ENCODE measurements around the gene ATP6V1A.

Gene ATP6V1A

DNA sequence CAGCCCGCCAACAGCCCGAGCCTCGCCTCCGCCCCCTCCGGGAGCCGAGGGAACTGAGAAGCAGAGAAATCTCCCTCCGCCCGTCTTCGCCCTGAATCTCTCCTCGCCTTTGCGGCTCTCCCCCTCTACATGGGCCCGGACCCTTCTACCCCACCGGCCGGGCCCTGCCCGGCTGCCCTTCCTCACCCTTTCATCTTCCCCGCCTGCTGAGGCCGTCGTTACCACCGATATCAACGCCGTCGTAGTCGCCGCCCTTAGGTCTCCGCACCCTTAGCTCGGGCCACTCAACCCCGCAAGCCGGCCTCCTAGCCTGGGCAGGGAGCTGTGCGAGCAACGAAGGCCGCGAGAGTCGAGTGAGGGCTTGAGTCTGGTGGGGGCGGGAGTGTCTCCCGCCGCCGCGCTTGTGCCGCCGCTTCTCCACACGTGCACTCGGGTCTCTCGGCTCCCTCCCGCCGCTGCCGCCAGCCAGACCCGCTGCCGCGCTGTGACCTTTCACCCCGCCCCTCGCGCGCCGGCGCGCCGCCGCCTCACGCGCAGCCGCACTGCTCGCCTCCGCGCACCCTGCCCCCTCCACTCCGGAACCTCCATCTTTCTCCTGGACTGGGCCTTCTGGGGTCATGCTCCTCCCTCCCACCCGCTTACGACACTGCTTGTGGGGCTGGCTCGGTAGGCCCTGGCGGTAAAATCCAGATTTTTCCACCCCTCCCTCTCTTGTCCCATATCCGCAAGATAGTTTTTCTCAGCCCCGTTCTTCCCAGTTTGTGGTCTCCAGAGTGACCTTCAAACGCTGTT, 883 bp upstream of the ATP6V1A start, which contains the start of gene NAA50:
NAA50 (minus strand) TSS at position 494 of the 792 bp plus-strand sequence; CDS start at position 194, 300 bp downstream.
- peak within 1 kb of the TSS; percentile 98 for H3K27ac ChIP-seq
- H4K20me1 ChIP-seq = peaks cover 46% of the 10 kb centered on the region
- peaks cover 3% of the 10 kb centered on the region; the same call in 1 of the 2 replicates for H3K36me3 ChIP-seq
- H3K9me3 ChIP-seq = no peaks in the 10 kb centered on the region
- H3K4me2 ChIP-seq = peak within 1 kb of the TSS; percentile 87
- TF ChIP-seq Cebpa-rat (IDR thresholded peaks at IDR 0.05) = no peak
- no peaks in the 10 kb centered on the region for H3K27me3 ChIP-seq
- peak within 1 kb of the TSS; percentile 87 for H3K9ac ChIP-seq
- peak within 1 kb of the TSS; percentile 86 for H3K4me3 ChIP-seq
- peaks cover 53% of the 10 kb centered on the region for H3K4me1 ChIP-seq

DNA sequence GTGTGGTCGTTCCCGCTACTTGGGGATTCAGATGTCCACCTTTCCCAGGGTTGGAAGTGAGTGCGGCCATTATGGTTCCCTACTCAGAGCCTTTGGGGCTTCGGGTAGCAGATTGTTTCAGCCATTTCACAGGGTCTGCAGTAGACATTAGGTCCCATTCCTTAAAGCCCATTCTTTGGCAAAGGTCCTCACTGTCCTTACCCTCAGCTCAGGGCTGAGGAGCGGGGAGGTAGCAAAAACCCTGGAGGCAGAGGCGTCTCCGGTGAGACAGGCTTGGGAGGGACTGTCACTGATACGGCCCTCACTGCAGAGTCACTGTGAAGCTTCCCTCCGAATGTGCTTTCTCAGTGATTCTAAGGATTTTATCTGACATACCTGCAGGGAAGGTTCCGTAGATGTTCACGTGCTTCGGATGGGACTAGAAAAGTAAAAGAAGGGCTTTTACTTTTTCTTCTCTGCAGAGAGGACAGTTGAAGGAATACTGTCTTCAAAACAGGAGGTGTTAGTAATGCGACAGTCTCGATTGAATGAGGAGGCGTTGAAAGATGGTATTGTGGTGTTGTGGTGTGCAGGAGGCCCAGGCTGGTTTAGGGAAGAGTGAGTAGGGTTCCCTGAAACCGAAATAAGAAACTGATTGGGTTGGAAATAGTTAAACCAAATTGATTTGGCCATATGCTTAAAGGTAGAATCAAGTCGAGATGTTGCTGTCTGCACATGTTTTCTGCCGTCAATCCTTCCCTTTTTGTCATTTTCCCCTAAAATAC, 630 bp downstream of the ATP6V1A start:
- H4K20me1 ChIP-seq = peaks cover 31% of the 10 kb centered on the region
- H3K27ac ChIP-seq = peak overlapping the region; percentile 98
- H3K4me2 ChIP-seq = peak overlapping the region; percentile 87
- H3K36me3 ChIP-seq = no peaks in the 10 kb centered on the region; the same call in 1 of the 2 replicates
- no peaks in the 10 kb centered on the region for H3K9me3 ChIP-seq
- peak overlapping the region; percentile 86 for H3K4me3 ChIP-seq
- no peaks in the 10 kb centered on the region for H3K27me3 ChIP-seq
- peaks cover 43% of the 10 kb centered on the region for H3K4me1 ChIP-seq
- peak overlapping the region; percentile 87 for H3K9ac ChIP-seq
- no peak for TF ChIP-seq Cebpa-rat (IDR thresholded peaks at IDR 0.05)

DNA sequence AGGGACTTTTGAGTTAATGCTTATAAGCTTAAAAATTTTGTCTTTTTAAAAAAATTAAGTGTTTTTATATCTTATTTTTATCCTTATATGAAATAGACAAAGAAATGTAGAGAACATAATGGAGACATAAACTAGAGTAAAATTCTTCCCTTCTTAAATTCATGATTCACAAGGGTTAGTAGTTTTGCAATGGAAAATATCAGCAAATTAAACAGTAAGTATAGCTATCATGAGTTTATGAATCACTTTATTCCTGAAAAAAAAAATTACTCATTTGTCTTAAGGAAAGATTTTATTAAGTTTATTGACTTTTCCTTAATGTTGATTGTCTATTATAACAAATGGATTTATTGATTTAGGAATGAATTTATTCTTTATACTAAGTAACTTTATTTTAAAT, 4.3 kb downstream of the ATP6V1A start:
- TF ChIP-seq Cebpa-rat (IDR thresholded peaks at IDR 0.05) = no peak
- no peaks in the 10 kb centered on the region for H3K27me3 ChIP-seq
- no peak overlapping the region for H3K9ac ChIP-seq
- H3K9me3 ChIP-seq = no peaks in the 10 kb centered on the region
- peaks cover 5% of the 10 kb centered on the region; the same call in 1 of the 2 replicates for H4K20me1 ChIP-seq
- no peak overlapping the region for H3K4me2 ChIP-seq
- H3K27ac ChIP-seq = no peak overlapping the region
- no peaks in the 10 kb centered on the region for H3K36me3 ChIP-seq
- H3K4me3 ChIP-seq = no peak overlapping the region
- H3K4me1 ChIP-seq = peaks cover 21% of the 10 kb centered on the region

DNA sequence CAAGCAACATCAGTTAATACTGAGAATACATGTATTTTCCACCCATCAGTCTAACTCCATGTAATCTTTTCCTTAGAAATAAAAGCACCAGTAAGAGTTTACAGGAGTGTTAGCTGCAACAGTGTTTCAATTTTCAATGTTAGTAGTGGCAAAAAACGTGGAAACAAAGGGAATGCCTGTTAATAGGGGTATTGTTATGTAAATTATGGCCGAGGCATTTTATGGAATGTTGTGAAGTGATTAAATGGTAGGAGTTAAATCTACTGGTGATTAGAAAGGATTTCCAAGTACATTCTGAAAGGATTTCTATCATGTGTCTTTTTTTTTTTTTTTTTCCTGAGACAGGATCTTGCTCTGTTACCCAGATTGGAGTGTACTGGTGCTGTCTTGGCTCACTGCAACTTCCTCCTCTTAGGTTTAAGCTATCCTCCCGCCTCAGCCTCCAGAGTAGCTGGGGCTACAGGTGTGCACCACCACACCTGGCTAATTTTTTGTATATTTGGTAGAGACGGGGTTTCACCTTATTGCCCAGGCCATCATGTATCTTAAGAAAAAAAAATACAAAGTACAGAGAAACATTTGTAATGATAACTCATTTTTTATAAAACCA, 6.6 kb downstream of the ATP6V1A start:
- Histone ChIP-seq H3K27me3 (no peaks in the 10 kb centered on the region), H3K4me3 (no peak overlapping the region), H4K20me1 (peaks cover 5% of the 10 kb centered on the region; the same call in 1 of the 2 replicates), H3K27ac (no peak overlapping the region), H3K36me3 (0 out of 2 replicates have a peak, but pooled peaks cover 5% of the 10 kb centered on the region), H3K4me2 (no peak overlapping the region), H3K4me1 (peaks cover 10% of the 10 kb centered on the region), H3K9ac (no peak overlapping the region), H3K9me3 (peaks cover 7% of the 10 kb centered on the region)
- no peak for TF ChIP-seq Cebpa-rat (IDR thresholded peaks at IDR 0.05)

DNA sequence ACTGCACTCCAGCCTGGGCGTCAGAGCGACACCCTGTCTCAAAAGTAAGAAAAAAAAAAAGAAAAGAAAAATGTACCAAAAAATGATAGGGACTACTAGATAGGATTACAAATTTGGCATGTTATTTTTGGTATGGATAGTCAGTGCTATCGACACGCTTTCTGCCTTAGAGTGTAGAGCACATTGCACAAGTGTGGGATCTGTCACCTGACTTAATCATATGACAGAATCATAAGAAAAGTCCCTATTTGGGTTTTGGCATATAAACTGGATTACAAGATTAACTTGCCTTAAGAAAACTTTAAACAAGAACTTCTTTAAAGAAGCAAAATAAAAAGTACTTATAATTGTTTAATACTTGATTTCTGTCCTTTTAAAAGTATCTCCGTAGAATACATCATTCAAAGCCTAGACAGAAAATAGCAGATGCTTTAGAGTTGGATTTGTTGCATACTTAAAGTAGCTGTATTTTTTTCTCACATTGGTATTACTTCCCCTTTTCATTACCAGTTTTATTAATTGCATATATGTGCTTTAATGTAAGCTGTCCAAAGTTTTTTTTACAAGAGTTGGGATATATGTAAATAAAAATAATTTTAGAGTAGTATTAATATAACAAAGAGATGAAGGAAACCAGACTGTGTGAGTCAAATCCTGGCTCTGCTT, 7.8 kb downstream of the ATP6V1A start:
- Histone ChIP-seq H3K4me2 (no peak overlapping the region), H3K4me3 (no peak overlapping the region), H3K27ac (no peak overlapping the region), H3K9ac (no peak overlapping the region), H4K20me1 (peaks cover 5% of the 10 kb centered on the region; the same call in 1 of the 2 replicates), H3K36me3 (0 out of 2 replicates have a peak, but pooled peaks cover 6% of the 10 kb centered on the region), H3K4me1 (no peaks in the 10 kb centered on the region), H3K9me3 (peaks cover 11% of the 10 kb centered on the region), H3K27me3 (no peaks in the 10 kb centered on the region)
- TF ChIP-seq Cebpa-rat (IDR thresholded peaks at IDR 0.05) = no peak

DNA sequence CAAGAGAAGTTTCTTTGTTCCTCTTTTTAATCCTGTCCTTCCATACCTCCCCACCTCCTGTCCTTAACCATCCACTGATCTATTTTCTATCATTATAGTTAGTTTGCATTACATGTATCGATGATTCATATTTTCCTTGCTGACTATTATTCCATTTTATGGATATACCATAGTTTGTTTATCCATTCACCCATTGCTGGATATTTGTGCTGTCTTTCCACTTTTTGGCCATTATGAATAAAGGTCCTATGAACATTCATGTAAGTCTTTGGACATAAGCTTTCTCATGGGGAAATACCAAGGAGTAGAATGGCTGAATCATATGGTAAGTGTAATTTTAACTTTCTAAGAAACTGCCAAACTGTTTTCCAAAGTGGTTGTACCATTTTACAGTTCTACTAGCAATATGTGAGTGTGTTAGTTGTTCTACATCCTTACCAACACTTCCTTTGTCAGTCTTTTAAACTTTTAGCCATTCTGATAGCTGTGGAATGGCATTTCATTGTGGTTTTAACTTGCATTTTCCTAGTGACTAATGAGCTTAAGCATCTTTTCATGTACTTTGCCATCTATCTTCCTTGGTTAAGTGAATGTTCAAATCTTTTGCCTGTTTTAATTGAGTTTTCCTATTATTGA, 11.7 kb downstream of the ATP6V1A start:
- Histone ChIP-seq H4K20me1 (no peaks in the 10 kb centered on the region), H3K36me3 (0 out of 2 replicates have a peak, but pooled peaks cover 6% of the 10 kb centered on the region), H3K27me3 (no peaks in the 10 kb centered on the region), H3K9ac (no peak overlapping the region), H3K27ac (no peak overlapping the region), H3K4me2 (no peak overlapping the region), H3K4me1 (no peaks in the 10 kb centered on the region), H3K4me3 (no peak overlapping the region), H3K9me3 (peaks cover 11% of the 10 kb centered on the region)
- TF ChIP-seq Cebpa-rat (IDR thresholded peaks at IDR 0.05) = no peak

DNA sequence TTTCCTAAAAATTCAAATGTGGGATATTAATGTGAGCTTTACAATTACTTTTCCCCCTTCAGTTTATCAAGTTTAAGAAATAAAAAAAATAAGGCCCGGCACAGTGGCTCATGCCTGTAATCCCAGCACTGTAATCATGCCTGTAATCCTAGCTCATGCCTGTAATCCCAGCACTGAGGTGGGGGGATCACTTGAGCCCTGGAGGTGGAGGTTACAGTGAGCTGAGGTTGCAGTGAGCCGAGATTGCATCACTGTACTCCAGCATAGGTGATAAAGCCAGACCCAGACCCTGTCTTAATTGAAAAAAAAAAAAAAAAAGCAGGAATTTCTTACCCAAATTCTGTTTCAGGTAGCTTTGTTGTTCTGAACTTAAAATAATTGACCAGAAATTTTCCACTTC, 17.9 kb downstream of the ATP6V1A start:
- Histone ChIP-seq H3K4me2 (no peak overlapping the region), H3K27ac (no peak overlapping the region), H4K20me1 (no peaks in the 10 kb centered on the region), H3K9me3 (no peaks in the 10 kb centered on the region; the same call in 1 of the 2 replicates), H3K9ac (no peak overlapping the region), H3K4me3 (no peak overlapping the region), H3K4me1 (no peaks in the 10 kb centered on the region), H3K36me3 (no peaks in the 10 kb centered on the region), H3K27me3 (no peaks in the 10 kb centered on the region)
- no peak for TF ChIP-seq Cebpa-rat (IDR thresholded peaks at IDR 0.05)

DNA sequence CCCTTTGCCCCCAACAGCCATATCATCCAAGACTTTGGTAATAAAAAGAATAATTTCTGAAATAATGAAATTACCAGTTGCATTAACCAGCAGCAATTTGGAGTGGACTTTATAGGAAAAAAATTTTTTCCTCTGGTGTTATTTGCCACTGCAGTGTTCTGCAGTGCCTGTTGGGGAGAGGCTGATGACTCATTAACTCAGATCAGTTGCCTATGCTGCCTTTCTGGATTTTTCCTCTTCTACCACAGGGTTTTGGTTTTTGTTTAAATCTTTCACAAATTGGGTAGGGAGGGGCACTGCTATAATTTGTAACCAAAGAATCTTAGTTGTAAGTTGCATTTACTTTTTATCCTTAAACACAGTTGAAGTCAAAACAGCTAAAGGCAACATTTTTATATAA, 22.7 kb downstream of the ATP6V1A start:
- Histone ChIP-seq H3K9me3 (no peaks in the 10 kb centered on the region), H4K20me1 (no peaks in the 10 kb centered on the region), H3K4me2 (no peak overlapping the region), H3K27ac (no peak overlapping the region), H3K9ac (no peak overlapping the region), H3K4me3 (no peak overlapping the region), H3K4me1 (peaks cover 8% of the 10 kb centered on the region; the same call in 1 of the 2 replicates), H3K36me3 (no peaks in the 10 kb centered on the region), H3K27me3 (no peaks in the 10 kb centered on the region)
- no peak for TF ChIP-seq Cebpa-rat (IDR thresholded peaks at IDR 0.05)

DNA sequence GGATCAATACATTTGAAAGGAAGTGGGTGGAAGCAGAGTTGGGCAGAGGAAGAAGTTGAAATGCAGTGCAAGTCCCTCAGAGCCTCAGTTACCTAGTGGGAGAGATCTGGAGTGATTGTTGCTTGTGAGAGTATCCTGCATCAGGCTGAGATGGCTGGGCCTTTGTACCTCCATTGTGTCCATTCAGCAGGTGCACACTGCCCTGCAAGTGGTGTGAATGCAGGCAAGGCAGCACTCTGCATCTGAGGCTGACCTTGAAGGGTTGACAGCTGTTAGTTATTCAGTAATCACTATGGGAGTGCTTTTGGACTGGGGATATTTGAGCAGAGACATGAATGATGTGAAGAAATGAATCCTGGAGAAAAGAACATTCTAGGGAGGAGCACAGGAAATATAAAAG, 25.2 kb downstream of the ATP6V1A start:
- H3K9ac ChIP-seq = no peak overlapping the region
- no peaks in the 10 kb centered on the region for H3K27me3 ChIP-seq
- H3K9me3 ChIP-seq = no peaks in the 10 kb centered on the region
- H3K36me3 ChIP-seq = no peaks in the 10 kb centered on the region
- no peak overlapping the region for H3K27ac ChIP-seq
- H4K20me1 ChIP-seq = no peaks in the 10 kb centered on the region
- no peak overlapping the region for H3K4me2 ChIP-seq
- peaks cover 8% of the 10 kb centered on the region; the same call in 1 of the 2 replicates for H3K4me1 ChIP-seq
- TF ChIP-seq Cebpa-rat (IDR thresholded peaks at IDR 0.05) = no peak
- H3K4me3 ChIP-seq = no peak overlapping the region

All from BLaER1 (cell line).